SK-N-SH (cell line): ENCODE measurements around the gene RPL18.

Experiments used
- CHD2 ChIP-seq: fragments of 150-350 bp; IDR thresholded peaks from 2 replicates; pipeline ENCODE4 v1.6.1; 2018; ENCODE audit warnings: low read length; ENCODE audit not compliant: partially characterized antibody
- FOSL2 ChIP-seq: IDR thresholded peaks from 2 replicates; pipeline ENCODE4 v1.4.0; 2012; ENCODE audit warnings: low read depth, mild to moderate bottlenecking, moderate library complexity, borderline replicate concordance
- JUND ChIP-seq: IDR thresholded peaks from 2 replicates; pipeline ENCODE4 v1.4.0; 2012
- MXI1 ChIP-seq: IDR thresholded peaks from 2 replicates; pipeline ENCODE4 v1.6.1; 2012; ENCODE audit warnings: mild to moderate bottlenecking, low read depth, low read length, improper control_type of control experiment
- POLR2AphosphoS5 ChIP-seq: IDR thresholded peaks from 2 replicates; pipeline ENCODE4 v1.6.1; 2012; ENCODE audit warnings: low read depth, low read length
- SIN3A ChIP-seq: IDR thresholded peaks from 2 replicates; pipeline ENCODE4 v1.6.1; 2012; ENCODE audit warnings: low read depth, mild to moderate bottlenecking, low read length, moderate library complexity, borderline replicate concordance
- SMC3 ChIP-seq: IDR thresholded peaks from 2 replicates; pipeline ENCODE4 v1.6.1; 2012; ENCODE audit warnings: low read depth, low read length, improper control_type of control experiment
- USF2 ChIP-seq: fragments of 150-350 bp; IDR thresholded peaks from 2 replicates; pipeline ENCODE4 v1.6.1; 2017; ENCODE audit warnings: antibody characterized with exemption, low read length, low read depth, borderline replicate concordance
- TF ChIP-seq, protein P1 (sequence below): fragments of 200-600 bp; sonication (generic); IDR thresholded peaks from 2 replicates; pipeline ENCODE4 v1.6.1; 2017; ENCODE audit warnings: antibody characterized with exemption, mild to moderate bottlenecking, moderate library complexity

GRCh38 chr19:48573163-48573505 lies 45.8 kb downstream of the RPL18 start:
- TF ChIP-seq, protein P1, sequence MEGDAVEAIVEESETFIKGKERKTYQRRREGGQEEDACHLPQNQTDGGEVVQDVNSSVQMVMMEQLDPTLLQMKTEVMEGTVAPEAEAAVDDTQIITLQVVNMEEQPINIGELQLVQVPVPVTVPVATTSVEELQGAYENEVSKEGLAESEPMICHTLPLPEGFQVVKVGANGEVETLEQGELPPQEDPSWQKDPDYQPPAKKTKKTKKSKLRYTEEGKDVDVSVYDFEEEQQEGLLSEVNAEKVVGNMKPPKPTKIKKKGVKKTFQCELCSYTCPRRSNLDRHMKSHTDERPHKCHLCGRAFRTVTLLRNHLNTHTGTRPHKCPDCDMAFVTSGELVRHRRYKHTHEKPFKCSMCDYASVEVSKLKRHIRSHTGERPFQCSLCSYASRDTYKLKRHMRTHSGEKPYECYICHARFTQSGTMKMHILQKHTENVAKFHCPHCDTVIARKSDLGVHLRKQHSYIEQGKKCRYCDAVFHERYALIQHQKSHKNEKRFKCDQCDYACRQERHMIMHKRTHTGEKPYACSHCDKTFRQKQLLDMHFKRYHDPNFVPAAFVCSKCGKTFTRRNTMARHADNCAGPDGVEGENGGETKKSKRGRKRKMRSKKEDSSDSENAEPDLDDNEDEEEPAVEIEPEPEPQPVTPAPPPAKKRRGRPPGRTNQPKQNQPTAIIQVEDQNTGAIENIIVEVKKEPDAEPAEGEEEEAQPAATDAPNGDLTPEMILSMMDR = no peak
- TF ChIP-seq USF2 (no peak), CHD2 (no peak), SMC3 (no peak), FOSL2 (no peak), SIN3A (no peak), POLR2AphosphoS5 (no peak), MXI1 (no peak), JUND (no peak)
